ENCODE results near the gene ZBTB7C.

Gene ZBTB7C

GRCh38 chr18:48418539-48419276 is 9.5 kb upstream of the ZBTB7C start:
- DNase-seq (ENCODE audit: low spot score), result no peak

- no peak for DNase-seq (ENCODE audit: low spot score)
These were observed 8.8 kb upstream of the ZBTB7C start for GRCh38 chr18:48417985-48418384.

DNA sequence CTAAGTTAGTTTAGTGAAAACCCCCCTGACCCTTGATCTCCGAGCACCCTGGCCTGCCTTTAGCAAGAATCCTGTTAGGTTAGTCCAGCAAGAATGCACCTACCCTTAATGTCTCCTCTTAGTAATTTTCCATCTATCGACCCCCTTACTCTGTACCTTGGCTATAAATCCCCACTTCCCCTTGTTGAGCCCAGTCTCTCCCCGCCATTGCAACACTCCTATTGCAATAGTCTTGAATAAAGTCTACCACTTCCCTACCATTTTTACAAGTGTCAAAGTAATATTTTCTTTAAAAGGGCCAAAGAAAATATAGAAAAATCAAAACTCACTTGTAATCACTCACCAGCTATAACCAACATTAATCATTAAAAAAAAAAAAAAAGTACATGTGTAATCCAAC is 4.2 kb upstream of the ZBTB7C start:
- DNase-seq (ENCODE audit: low spot score), result no peak

DNA sequence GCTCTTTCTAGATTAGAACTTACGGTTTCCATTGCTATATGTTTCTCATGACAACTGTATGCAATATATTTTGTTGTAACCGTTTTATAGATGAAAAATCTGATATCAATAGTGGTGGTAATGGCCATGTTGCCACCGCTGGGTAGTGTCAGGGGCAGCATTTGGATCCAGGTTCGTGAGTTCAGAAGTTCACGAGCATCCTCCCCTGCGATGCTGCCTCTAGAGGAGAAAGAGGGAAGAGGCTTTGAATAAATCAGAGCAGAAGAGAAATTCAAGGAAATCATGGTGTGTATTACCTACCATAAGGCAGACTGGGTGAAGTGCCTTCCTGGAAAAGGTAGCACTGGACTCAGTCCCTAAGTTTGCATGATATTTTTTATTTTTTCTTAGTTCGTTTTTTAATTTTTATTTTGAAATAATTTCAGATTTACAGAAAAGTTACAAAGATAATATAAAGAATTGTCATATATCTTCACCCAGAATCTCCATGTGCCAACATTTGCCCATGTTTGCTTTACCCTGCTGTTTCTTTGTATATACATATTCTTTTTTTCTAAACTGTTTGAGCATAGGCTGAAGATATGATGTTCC is 3.3 kb upstream of the ZBTB7C start:
- no peak for DNase-seq (ENCODE audit: low spot score)

- DNase-seq (ENCODE audit: low spot score), result peak; percentile 94
These were observed 1.1 kb upstream of the ZBTB7C start for GRCh38 chr18:48410095-48410920.

GRCh38 chr18:48409591-48410094 is 460 bp upstream of the ZBTB7C start:
- DNase-seq (ENCODE audit: low spot score), result no peak

- no peak for DNase-seq (ENCODE audit: low spot score)
These were observed 964 bp downstream of the ZBTB7C start for GRCh38 chr18:48408111-48408726.

DNA sequence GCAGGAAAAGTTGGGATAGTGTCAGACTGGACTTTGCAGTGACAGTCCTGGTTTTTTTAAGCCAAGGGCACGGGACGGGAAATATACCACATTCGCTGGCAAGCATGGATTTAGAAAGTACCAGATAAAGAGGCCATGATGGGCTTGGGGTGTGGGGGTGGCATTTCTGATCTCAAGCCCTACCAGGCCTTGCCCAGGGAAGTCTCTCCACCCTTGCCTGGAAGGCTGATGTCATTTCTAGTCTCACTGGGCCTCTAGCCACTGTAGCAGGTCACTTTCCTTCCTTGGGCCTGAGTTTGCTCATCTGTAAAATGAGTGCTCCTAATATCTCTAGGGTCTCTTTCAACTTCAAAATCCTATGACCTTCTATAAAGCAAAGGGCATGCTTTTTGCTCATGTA is 1.8 kb downstream of the ZBTB7C start:
- no peak for DNase-seq (ENCODE audit: low spot score)

GRCh38 chr18:48405978-48406377 is 3.2 kb downstream of the ZBTB7C start:
- no peak for DNase-seq (ENCODE audit: low spot score)

- DNase-seq (ENCODE audit: low spot score), result peak; percentile 41
These were observed 4.3 kb downstream of the ZBTB7C start for GRCh38 chr18:48404716-48405507.

GRCh38 chr18:48402953-48403352 is 6.2 kb downstream of the ZBTB7C start:
- DNase-seq (ENCODE audit: low spot score), result no peak

DNA sequence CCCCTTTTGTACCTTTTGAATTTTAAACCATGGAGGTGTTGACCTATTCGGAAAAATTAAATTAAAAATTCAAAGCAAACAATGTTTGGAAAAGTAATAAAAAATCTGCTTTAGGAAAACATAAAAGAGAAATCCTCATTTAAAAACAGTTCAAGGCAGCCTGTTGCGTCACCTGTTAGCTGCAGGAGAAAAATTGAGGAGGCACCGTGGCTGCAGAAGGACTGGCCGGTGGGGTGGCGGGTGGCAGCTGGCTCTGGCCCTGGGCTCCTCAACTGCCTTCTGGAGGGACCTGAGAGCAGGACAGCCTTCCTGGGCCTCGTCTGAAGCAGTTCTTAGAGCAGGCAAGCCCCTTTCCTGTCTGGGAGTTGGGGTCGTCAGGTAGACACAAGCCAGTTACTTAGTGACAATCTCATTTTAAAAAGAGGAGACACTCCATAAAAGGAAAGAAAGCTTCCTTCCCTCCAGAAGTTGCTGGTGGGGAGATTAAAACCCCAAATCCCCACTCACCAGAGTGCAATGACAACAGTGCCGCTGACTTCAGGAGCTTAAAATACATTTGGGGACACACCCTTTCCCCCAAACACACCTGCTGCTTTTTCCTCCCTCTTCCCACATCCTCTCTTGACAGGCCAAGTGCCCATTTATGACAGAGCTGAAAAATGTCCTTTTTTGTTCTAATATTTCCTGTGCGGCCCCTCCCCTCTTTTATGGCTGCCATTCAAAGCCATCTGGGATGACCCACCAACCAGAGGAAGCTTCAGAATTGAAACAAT is 9.7 kb downstream of the ZBTB7C start:
- no peak for DNase-seq (ENCODE audit: low spot score)

DNA sequence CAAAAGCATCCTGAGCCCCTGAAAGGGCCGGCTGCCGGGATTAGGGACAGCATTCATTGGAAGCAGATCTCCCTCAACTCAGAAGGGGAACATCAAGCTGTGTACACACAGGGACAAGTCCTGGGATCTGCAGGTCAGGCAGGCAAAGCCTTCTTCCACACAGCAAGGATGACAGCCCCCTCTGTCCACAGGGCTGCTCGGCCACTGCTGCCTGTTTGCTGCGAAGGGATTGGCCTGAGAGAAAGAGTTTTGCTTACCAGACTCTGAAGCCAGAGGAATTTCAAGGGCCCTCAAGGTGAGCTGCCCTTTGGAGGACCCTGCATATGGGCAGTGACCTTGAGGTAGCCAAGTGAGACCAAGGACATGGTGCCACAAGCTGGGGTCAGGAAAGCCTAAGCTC is 11.1 kb downstream of the ZBTB7C start:
- DNase-seq (ENCODE audit: low spot score), result no peak

DNA sequence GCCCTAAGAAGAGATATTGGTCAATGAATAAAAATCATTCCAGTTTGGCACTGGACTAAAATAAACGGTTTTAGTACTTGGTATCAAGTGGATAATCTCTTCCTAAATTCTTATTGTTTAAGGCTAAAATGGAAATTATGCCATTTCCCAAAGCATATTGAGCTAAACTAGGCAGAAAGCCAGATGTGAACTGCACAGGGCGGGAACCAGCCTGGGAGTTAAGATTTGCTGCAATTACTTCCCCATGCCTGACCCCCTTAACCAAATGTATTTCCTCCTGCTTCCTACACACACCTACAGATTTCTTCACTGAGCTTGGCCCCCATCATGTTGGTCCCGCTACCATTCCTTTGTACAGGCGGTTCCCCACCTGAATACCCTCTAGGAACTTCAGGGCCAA is 12.2 kb downstream of the ZBTB7C start:
- no peak for DNase-seq (ENCODE audit: low spot score)

DNA sequence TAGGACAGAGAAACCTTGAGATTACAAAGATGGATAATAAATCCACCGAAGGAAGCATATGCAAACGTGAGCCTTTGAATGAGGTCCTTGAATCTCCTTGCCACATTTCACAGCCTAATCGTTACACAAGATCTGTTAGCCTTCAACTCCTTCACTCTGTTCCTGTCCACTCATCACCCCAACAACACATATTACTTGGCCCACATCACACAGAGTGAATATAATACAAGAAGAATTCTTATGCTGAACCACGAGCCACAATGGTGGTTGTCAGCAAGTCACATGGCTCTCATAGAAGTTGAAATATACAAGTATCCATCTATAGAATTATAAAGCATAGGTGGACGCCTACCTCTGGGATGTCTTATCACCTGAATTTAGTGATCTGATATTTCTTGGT is 12.6 kb downstream of the ZBTB7C start:
- no peak for DNase-seq (ENCODE audit: low spot score)

- no peak for DNase-seq (ENCODE audit: low spot score)
These were observed 13.5 kb downstream of the ZBTB7C start for GRCh38 chr18:48395646-48396045.

GRCh38 chr18:48394176-48394575 is 15.0 kb downstream of the ZBTB7C start:
- no peak for DNase-seq (ENCODE audit: low spot score)

GRCh38 chr18:48393776-48394175 is 15.4 kb downstream of the ZBTB7C start:
- no peak for DNase-seq (ENCODE audit: low spot score)

GRCh38 chr18:48393170-48393569 is 16.0 kb downstream of the ZBTB7C start:
- no peak for DNase-seq (ENCODE audit: low spot score)

DNA sequence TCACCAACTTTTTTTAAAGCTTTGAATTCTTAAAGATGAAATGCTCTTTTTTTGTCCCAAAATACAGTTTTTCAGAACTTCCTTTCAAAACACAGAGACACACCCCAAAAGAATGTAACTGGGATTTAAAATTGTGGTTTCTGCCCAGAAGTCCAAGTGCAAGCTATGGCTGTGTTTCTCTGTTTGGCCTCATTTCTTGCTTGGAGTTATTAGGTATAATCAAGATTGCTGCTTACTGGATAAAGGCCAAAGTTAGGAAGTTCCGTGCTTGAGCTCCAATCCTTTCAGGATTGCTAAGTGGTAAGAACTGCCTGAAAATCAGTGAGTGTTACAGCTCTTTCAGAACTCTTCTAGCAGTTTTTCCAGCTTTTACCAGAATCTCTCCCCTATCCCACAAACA is 16.9 kb downstream of the ZBTB7C start:
- no peak for DNase-seq (ENCODE audit: low spot score)

GRCh38 chr18:48391868-48392267 is 17.3 kb downstream of the ZBTB7C start:
- DNase-seq (ENCODE audit: low spot score), result no peak

Data from hepatic stellate cell (primary cell).